HG02938 (cell line): Measurements from ENCODE around the gene PAX3.

ENCODE experiments used
- ATAC-seq: cut with Tn5 transposase; IDR thresholded peaks from one replicate; pipeline ENCODE4 v1.9.1; 2021; ENCODE audit warnings: mild to moderate bottlenecking, moderate library complexity; ENCODE audit not compliant: unreplicated experiment

The PAX3 gene

GRCh38 chr2:222310747-222311318 is 12.0 kb upstream of the PAX3 start:
- ATAC-seq, result no peak

- ATAC-seq, result no peak
These were observed 11.0 kb upstream of the PAX3 start for GRCh38 chr2:222309766-222310165.

GRCh38 chr2:222309361-222309760 is 10.6 kb upstream of the PAX3 start:
- no peak for ATAC-seq

GRCh38 chr2:222307978-222308730 is 9.4 kb upstream of the PAX3 start:
- ATAC-seq, result no peak

GRCh38 chr2:222307143-222307756 is 8.5 kb upstream of the PAX3 start:
- no peak for ATAC-seq

- no peak for ATAC-seq
These were observed 7.8 kb upstream of the PAX3 start for GRCh38 chr2:222306393-222307142.

GRCh38 chr2:222305516-222306392 is 7.0 kb upstream of the PAX3 start:
- no peak for ATAC-seq

GRCh38 chr2:222304737-222305515 is 6.1 kb upstream of the PAX3 start:
- ATAC-seq, result no peak

- no peak for ATAC-seq
These were observed 5.3 kb upstream of the PAX3 start for GRCh38 chr2:222303828-222304736.

- ATAC-seq, result no peak
These were observed 4.4 kb upstream of the PAX3 start for GRCh38 chr2:222303045-222303827.

GRCh38 chr2:222302178-222303018 is 3.6 kb upstream of the PAX3 start:
- ATAC-seq, result no peak

GRCh38 chr2:222301796-222302118 is 3.0 kb upstream of the PAX3 start:
- ATAC-seq, result no peak

- ATAC-seq, result no peak
These were observed 2.4 kb upstream of the PAX3 start for GRCh38 chr2:222301053-222301795.

- no peak for ATAC-seq
These were observed 1.9 kb upstream of the PAX3 start for GRCh38 chr2:222300726-222301052.

- no peak for ATAC-seq
These were observed 1.3 kb upstream of the PAX3 start for GRCh38 chr2:222299906-222300725.

- no peak for ATAC-seq
These were observed 842 bp downstream of the PAX3 start for GRCh38 chr2:222298001-222298310.
